Measurements from ENCODE around the gene CARD9. TPM values are rescaled to one million over a fixed set of nuclear protein-coding genes. Genes with fewer than 3 reads are reported as not detected.
"Not testable (repeated sequence)": the region's sequence is repeated elsewhere in the genome, so short reads cannot be mapped to it uniquely, and the experiment has no call there.

The CARD9 gene, protein sequence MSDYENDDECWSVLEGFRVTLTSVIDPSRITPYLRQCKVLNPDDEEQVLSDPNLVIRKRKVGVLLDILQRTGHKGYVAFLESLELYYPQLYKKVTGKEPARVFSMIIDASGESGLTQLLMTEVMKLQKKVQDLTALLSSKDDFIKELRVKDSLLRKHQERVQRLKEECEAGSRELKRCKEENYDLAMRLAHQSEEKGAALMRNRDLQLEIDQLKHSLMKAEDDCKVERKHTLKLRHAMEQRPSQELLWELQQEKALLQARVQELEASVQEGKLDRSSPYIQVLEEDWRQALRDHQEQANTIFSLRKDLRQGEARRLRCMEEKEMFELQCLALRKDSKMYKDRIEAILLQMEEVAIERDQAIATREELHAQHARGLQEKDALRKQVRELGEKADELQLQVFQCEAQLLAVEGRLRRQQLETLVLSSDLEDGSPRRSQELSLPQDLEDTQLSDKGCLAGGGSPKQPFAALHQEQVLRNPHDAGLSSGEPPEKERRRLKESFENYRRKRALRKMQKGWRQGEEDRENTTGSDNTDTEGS
- 3.0 TPM for total RNA-seq

DNA sequence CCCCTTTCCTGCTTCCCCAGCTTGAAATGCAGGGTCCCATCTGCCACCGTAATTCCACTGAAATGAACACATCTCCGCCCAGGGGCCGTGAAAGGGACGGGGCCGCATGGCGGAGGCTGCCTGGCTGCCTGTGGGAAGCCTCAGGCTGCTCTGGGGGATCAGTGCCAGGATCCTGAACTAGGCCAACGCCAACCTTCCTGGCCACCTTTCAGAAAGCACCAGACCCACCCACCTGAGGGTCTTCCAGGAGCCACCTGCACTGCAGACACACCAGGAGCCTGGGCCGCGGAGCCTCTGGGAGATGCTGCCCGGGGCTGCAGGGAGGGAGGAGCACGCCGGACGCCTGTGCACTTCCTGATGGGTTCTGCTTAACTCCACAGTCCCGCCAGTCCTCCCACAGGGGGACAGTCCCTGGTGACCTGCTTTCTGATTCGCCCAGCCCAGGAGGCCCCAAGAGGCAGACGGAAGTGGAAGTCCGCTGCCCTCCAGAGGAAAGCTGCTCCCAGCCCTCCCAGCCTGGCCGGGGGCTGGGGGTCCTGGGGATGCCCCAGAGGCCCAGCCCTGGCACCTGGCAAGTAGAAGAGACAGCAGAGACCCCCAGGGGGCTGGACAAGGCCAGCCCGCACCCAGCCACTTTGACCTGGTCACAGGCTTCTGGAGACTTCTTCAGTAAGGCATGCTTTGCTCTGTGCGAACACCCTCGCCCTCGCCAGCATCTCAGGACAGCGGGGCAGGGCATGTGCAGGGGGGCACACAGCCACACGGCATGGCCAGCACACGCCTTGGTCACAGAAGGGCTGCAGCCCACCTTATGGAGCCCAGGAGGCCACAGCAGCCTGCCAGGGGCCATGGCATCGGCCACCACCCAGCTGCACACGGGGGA lies at the start of gene CARD9:
CARD9 (minus strand) TSS at position 370 of the 883 bp plus-strand sequence. CDS start 1,591 bp downstream, outside the sequence.
- no peak for DNase-seq

DNA sequence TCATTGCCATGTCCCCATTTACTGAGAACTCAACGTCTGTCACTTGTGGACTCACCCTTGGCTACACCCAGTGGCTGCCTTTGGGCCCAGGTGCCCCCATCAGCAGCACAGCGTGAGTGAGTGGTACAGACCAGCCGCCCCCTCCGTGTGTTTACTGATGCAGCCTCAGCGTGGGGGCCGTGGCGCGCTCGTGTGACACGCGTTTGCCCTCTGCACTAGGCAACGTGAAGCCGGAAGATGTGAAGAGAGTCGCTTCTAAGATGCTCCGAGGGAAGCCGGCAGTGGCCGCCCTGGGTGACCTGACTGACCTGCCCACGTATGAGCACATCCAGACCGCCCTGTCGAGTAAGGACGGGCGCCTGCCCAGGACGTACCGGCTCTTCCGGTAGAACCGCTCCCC lies 49.4 kb upstream of the CARD9 start:
- DNase-seq = no peak

DNA sequence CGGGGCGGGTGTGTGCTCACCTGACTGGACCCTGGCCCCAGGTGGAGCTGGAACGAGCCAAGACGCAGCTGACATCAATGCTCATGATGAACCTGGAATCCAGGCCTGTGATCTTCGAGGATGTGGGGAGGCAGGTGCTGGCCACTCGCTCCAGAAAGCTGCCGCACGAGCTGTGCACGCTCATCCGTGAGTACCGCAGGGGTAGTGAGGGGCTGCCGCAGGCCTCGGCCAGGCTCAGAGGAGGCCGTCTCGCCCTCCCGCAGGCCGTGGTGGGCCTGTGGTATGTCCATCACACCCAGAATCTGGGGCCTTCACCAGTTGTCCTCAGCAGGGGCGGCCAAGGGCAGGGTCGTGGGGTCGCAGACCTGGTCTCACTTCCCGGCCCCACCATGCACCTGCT lies 48.3 kb upstream of the CARD9 start:
- DNase-seq = no peak

DNA sequence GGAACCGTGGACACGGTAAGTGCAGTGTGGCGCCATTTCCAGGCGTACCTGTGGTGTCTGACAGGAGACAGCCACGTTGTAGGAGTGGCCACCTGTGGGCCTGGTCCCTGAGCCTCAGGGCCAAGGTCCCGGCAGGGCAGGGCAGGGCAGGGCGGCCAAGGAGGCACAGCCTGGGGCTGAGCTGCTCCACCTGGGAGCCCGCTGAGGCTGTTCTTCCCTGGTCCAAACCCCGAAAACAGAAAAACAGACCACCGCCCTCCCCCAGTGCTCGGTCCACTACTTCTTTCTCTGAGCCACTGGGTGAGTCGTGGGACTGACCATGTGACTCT lies 45.6 kb upstream of the CARD9 start:
- no peak for DNase-seq

DNA sequence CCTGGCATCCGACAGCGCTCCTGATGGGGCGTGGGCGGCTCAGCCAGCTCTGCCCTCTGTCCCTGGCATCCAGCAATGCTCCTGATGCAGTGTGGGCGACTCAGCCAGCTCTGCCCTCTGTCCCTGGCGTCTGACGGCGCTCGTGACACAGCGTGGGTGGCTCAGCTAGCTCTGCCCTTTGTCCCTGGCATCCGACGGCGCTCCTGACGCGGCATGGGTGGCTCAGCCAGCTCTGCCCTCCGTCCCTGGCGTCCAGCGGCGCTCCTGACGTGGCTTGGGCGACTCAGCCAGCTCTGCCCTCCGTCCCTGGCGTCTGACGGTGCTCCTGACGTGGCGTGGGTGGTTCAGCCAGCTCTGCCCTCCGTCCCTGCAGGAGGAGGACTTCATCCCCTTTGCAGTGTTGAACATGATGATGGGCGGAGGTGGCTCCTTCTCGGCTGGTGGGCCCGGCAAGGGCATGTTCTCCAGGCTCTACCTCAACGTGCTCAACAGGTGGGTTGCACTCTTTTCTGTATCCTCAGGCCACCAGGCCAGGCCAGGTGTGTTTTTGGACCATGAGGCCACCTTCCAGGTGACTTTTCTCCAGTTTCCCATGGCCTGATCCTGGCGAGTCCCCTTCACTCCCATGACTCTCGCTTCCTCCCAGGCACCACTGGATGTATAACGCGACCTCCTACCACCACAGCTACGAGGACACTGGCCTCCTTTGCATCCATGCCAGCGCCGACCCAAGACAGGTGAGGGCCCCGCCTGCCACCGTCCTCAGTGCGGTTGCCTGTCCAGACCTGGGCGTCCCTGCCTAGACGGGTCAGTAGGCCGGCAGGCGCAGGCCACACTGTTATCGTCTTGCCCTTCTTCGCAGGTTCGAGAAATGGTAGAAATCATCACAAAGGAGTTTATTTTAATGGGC lies 45.0 kb upstream of the CARD9 start:
- no peak for DNase-seq

DNA sequence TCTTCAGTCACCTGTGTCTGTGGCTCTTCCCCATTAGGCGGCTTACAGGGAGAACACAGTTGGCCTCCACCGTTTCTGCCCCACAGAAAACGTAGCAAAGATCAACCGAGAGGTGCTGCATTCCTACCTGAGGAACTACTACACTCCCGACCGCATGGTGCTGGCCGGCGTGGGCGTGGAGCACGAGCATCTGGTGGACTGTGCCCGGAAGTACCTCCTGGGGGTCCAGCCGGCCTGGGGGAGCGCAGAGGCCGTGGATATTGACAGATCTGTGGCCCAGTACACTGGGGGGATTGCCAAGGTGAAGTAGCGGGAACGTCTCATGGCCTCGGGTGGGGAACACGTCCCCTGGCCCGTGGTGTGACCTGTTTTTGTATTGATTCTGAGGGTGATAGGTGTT lies 43.4 kb upstream of the CARD9 start:
- DNase-seq = no peak

DNA sequence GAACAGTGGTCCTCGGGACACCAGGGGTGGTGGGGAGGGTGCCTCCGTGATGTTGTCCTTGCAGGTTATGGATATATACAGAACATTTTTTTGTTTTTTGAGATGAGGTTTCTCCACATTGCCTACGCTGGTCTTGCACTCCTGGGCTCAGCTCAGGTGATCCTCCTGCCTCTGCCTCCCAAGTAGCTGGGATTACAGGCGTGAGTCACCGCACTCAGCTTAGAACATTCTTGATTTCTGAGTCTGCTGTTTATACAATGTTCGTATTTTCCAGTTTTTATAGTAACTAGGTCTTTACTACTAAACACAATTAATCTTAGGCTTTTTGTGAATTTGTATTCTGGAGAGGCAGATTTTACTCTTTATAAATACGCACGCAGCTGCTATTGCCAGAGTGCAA lies 43.0 kb upstream of the CARD9 start:
- DNase-seq = no peak

DNA sequence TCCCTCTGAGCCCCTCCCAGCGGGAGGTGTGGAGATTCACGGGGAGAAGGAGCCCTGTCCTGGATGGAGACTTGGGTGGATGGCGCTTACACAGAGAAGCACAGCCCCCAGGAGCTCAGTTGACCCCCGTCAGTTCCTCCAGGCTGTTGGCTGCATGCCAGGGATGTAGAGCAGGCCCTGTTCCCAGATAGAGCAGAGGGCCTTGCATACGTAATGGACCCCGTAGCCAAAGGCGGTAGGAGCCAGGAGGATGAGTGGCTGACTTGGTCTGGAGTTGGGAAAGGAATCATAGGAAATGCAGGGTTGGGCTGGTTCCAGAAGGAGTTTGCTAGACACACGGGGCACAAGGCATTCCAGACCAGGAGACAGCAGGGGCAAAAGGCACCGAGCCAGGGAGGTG lies 39.5 kb upstream of the CARD9 start:
- DNase-seq = no peak

DNA sequence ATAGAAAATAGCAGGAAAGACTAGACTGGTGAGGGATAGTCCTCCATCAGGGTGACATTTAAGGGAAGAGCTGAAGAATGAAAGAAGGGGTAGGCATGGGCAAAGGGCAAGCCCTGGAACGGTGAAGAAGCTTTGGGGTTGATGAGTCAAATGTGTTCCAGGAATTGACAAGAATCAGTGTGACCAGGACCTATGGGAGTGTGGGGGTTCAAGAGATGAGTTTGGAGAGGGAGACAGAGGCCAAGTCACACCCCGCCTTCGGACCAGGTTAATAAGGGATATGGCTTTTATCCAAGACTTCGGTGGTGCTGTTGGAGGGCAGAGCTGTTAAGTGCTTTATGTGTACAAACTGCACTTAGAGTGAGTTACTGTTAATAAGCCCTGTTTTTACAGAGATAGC lies 37.9 kb upstream of the CARD9 start:
- DNase-seq = no peak

DNA sequence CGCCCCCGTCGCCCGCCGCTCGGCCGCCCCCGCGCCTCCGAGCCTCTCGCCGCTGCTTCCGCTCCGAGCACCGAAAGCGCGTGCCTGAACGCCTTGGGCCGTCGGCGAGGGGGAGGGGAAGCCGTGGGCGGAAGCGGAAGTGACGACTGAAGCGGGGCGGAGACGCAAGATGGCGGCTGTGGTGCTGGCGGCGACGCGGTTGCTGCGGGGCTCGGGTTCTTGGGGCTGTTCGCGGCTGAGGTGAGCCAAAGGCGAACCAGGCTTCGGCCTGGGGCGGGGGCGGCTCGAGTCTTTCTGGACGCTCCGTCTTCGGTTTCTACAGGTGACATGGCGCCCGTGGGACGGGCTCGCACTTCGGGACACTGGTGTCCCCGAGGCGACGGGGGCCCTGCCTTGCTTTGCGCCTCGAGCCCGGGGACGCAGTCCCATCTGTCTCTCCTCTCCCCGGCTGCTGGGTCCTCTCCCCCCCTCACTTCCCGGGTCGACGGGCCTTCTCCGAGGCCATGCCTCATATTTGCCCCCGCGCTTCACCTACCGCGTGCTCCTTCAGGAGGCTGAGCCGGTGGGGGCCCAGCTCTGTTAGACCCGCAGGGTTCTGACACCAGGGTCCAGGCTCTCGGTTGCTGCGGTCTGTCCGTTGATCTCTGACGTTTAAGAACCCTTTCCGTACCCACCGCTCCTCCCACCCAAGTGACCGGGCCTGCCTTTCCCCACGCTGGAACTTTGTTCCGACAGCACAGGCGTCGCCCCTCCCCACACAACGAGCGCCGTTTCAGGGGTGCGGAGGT lies 37.2 kb upstream of the CARD9 start, which contains the start of the genes ENTR1 and PMPCA:
ENTR1 (minus strand) TSS at position 115 of the 788 bp plus-strand sequence. CDS start 217 bp downstream, outside the sequence.
PMPCA (plus strand) TSS at position 159 of the 788 bp plus-strand sequence; CDS start at position 170, 11 bp downstream.
- DNase-seq = peak; percentile 82

DNA sequence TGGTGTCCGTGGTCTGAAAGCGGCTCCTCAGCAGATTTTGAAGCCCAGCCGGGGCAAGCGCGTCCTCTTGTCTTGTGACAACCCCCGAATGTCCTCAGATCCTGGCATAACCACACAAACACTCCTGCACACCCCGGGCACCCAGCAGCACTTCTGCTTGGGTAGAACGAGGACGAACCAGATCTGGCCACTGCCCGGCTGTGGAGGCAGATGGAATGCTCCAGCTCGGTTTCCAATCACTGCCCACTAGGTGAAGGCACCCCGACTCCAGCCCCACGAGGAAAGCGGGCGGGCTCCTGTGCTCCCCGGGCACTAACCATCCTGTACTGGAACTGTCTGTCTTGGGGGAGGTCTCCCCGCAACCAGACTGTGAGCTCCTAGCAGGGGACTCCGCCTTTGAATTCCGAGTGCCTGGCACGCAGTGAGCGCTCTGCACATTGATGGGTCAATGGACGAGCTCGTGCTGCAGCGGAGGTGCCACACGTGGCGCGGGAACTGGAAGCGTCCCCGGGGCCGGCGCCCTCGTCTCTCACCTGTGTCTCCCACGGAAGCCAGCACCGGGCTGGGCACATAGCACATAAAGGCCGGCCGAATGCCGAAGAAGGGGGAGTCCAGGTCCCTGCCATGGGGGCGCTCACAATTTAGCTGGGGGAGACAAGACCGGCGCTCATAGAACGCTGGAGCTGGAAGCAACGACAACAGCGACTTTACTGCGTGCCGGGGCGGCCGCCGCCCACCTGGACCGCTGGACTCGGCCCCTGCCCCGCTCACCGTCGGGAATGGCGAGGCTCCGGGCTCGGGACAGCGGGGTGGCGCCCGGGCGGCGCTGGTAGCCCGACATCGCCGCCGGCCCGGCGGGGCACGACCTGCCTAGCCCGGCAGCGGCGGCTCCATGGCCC lies 36.3 kb upstream of the CARD9 start:
- DNase-seq = no peak

DNA sequence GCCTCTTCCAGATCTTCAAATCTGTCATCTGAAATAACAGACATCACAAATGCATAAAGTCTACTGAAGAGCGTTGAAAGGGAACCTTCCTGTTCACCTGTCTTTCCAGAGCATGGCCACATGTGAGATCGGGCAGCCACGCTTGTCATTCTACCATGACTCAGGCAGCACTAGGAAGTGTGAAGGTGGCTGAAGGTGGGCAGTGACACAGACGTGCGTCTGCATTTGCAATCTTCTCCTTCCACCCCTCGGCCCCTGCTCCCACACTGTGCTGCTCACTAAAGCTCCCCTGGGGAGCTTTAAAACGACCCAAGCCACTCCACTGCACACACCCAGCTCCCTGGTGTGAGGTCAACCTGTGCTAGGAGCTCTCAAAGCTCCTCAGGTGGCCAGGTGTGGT lies 34.4 kb upstream of the CARD9 start:
- no peak for DNase-seq

DNA sequence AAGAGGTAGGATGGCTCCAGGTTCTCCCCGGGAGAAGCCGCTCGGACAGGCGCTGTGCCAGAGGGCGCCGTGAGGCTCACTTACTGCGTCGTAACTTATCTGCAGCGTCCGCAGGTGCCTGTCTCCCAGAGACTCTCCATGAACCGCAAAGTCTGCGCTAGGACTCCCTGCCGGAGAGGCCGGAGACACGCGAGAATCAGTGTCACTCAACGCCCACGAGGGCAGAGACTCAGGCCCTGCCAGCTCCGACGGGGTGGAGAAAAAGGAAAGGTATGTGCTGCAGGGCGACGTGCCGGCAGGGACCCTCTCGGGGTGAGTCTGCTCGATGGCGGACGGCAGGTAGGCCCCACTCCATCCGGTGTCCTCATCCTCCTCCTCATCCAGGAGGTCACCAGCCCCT lies 33.6 kb upstream of the CARD9 start:
- DNase-seq = not testable (repeated sequence)

DNA sequence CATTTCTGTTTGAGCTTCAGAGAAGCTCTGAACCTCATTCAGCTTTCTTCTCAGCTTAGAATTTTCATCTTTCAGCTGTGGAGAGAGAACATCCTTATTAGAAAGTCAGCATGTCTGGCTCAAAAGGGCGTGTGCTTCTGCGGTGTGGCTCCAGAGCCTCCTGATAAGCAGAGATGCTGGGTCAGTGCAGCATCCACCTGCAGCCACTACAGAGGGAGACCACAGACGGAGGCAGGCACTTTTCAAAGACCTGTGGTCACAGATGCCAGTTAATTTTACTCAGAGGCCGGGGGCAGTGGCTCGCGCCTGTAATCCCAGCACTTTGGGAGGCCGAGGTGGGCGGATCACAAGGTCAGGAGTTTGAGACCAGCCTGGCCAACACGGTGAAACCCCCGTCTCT lies 32.4 kb upstream of the CARD9 start:
- not testable (repeated sequence) for DNase-seq

DNA sequence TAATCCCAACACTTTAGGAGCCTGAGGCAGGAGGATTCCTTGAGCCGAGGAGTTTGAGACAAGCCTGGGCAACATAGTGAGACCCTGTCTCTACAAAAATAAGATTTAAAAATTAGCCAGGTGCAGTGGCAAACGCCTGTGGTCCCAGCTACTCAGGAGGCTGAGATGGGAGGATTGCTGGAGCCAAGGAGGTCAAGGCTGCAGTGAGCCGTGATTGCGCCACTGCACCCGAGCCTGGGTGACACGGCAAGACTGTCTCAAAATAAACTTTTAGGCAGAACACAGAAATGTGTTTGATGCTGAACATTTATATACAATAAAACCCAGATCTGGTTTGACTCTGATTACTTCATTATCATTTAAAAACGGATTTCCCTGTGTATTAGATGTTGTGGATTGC lies 32.0 kb upstream of the CARD9 start:
- DNase-seq = no peak

DNA sequence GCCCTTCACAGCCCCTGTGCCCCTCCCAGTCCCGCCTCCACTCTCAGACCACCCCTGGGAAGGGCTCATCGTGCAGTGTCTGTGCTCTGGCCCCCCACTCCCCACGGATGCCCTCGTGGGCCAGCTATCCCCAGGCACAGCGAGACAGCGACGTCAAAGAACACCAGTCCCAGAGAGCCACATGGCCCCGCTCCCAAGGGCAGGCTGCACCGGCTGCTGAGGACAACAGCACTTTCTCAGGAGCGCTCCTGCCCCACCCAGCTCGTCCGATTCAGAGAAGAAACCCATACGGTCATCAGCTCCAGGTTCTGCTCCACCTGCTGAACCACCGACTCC lies 31.3 kb upstream of the CARD9 start:
- DNase-seq = no peak

DNA sequence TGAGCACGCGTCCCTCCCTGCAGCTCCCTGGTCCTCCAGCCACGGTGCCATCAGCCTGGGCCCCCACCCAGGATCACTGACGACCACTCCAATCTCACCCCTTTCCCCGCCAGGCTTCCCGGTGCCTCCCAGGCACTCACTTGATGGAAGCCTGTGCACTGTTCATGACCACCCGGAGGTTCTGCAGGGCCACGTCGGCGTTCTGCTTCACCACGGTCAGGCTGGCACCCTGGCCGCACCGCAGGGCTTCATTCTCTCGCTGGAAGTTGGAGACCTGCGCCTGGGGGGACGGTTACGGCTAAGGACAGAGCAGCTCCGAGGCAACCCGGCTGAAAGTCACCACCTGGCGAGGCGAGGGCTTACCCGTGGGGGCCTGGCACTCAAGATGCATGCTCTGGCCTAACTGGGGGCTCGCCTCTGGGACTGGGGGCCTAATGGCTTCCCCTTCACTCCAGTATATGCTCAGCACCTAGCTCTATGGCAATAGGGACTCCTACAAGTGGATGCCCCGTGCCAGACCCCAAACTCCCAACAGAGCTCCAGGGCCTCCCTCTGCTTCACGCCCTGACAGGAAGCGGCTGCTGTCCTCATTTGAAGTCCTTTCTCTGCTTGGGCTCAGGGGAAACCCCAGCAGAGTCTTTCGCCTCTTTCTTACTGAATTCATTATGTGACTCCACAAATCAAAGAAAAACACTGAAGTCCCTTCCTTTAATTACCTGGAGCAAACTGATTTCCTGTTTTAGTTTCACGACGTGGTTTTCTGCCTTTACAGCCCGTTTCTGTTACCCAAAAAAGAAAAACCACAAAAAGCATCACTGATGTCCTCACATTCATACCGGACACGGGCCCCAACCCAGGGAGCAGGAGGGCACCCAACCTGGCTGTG lies 30.7 kb upstream of the CARD9 start:
- no peak for DNase-seq

DNA sequence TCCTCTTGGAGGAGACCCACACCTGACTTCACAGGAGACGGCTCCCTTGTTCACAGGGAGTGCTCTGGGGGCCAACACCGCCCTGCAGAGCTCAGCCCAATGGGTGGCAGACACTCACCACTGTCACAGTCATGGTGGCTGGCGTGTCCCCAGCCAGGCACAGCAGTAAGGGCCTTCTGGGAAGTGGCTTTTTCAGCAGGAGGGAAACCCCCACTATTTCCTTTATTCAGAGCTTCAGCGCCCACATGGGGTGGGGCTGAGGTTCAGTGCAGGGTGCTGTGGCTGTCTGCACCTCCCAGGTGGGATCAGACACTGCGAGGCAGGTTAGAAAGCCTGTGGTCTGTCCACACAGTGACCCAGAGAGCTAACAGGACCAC lies 30.1 kb upstream of the CARD9 start:
- no peak for DNase-seq

DNA sequence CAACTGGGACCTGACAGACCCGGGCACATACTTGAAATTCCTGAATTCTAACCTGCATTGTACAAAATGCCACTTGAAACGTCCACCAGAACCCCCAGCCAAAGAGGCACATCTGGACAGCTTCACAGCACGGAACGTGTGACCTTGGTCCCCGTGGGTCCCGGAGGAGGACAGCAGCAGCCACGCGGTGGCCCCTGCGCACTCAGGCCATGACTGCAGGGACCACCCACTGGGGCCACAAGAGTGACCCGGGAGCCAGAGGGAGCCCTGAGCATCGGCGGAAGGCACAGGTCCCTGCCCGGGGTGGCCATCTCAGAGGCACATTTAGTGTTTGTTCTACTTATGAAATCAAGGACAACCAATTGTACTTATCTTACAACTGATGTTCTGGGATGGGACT lies 28.6 kb upstream of the CARD9 start:
- DNase-seq = no peak
